Adrenal gland (tissue), 5 donors: ENCODE results near the gene AGAP1.

ENCODE experiments used
- POLR2A ChIP-seq, 2 donors: fragments of 450-650 bp; IDR thresholded peaks; one replicate each; pipeline ENCODE4 v1.6.1; 2017; ENCODE audit warnings: antibody characterized with exemption in 2 of 2, mild to moderate bottlenecking in 2 of 2, moderate library complexity in 1 of 2
- TF ChIP-seq, protein P1 (sequence below), 6 experiments: fragments of 450-650 bp in 4 of 6; fragments of 200-600 bp in 2 of 6; sonication (generic) in 1 of 6; IDR thresholded peaks; 1 replicate in 5 of 6; 2 replicates in 1 of 6; pipeline versions ENCODE4 v1.5.1 to v1.8.0; 2016 to 2021; ENCODE audit warnings: antibody characterized with exemption in 6 of 6, mild to moderate bottlenecking in 2 of 6, moderate library complexity in 1 of 6
- donor health status: DM: no; HTN: no; CAD: no.

GRCh38 chr2:236107942-236108625 is 614.2 kb downstream of the AGAP1 start:
- TF ChIP-seq, protein P1, sequence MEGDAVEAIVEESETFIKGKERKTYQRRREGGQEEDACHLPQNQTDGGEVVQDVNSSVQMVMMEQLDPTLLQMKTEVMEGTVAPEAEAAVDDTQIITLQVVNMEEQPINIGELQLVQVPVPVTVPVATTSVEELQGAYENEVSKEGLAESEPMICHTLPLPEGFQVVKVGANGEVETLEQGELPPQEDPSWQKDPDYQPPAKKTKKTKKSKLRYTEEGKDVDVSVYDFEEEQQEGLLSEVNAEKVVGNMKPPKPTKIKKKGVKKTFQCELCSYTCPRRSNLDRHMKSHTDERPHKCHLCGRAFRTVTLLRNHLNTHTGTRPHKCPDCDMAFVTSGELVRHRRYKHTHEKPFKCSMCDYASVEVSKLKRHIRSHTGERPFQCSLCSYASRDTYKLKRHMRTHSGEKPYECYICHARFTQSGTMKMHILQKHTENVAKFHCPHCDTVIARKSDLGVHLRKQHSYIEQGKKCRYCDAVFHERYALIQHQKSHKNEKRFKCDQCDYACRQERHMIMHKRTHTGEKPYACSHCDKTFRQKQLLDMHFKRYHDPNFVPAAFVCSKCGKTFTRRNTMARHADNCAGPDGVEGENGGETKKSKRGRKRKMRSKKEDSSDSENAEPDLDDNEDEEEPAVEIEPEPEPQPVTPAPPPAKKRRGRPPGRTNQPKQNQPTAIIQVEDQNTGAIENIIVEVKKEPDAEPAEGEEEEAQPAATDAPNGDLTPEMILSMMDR (IDR thresholded peaks at IDR 0.05): no peak
- no peak for TF ChIP-seq POLR2A (IDR thresholded peaks at IDR 0.05)
